ENCODE measurements around the gene LAMTOR1.

LAMTOR1 gene

DNA sequence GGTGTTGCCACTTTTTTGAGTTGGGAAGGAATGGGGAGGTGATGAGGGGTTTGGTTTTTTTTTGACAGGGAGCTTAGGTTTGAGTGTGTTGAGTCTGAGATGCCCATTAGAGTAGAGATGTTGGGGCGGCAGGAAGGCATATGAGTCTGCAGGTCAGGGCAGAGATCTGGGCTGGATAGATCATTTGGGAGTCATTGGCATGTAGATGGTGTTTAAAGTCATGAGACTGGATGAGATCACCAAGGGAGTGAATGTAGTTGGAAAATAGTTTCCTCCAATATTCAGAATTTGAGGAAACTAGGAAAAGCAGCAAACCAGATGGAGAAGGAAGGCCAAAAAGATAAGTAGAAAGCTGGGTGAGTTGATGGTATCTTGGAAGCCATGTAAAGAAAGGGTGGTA lies 11.5 kb upstream of the LAMTOR1 start:
- Mint-ChIP-seq H3K4me3 (no peak overlapping the region), H3K9me3 (no peaks in the 10 kb centered on the region), H3K27ac (peak overlapping the region in 1 of 3 experiments; percentile 100), H3K4me1 (peaks cover 24% of the 10 kb centered on the region), H3K27me3 (ENCODE audit: low read depth) (peaks cover 5% of the 10 kb centered on the region), H3K36me3 (ENCODE audit: low read depth) (peaks cover 3% of the 10 kb centered on the region)
- TF ChIP-seq, protein P1, sequence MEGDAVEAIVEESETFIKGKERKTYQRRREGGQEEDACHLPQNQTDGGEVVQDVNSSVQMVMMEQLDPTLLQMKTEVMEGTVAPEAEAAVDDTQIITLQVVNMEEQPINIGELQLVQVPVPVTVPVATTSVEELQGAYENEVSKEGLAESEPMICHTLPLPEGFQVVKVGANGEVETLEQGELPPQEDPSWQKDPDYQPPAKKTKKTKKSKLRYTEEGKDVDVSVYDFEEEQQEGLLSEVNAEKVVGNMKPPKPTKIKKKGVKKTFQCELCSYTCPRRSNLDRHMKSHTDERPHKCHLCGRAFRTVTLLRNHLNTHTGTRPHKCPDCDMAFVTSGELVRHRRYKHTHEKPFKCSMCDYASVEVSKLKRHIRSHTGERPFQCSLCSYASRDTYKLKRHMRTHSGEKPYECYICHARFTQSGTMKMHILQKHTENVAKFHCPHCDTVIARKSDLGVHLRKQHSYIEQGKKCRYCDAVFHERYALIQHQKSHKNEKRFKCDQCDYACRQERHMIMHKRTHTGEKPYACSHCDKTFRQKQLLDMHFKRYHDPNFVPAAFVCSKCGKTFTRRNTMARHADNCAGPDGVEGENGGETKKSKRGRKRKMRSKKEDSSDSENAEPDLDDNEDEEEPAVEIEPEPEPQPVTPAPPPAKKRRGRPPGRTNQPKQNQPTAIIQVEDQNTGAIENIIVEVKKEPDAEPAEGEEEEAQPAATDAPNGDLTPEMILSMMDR (IDR thresholded peaks at IDR 0.05; ENCODE audit: unreplicated experiment in 3 of 3) = no peak

DNA sequence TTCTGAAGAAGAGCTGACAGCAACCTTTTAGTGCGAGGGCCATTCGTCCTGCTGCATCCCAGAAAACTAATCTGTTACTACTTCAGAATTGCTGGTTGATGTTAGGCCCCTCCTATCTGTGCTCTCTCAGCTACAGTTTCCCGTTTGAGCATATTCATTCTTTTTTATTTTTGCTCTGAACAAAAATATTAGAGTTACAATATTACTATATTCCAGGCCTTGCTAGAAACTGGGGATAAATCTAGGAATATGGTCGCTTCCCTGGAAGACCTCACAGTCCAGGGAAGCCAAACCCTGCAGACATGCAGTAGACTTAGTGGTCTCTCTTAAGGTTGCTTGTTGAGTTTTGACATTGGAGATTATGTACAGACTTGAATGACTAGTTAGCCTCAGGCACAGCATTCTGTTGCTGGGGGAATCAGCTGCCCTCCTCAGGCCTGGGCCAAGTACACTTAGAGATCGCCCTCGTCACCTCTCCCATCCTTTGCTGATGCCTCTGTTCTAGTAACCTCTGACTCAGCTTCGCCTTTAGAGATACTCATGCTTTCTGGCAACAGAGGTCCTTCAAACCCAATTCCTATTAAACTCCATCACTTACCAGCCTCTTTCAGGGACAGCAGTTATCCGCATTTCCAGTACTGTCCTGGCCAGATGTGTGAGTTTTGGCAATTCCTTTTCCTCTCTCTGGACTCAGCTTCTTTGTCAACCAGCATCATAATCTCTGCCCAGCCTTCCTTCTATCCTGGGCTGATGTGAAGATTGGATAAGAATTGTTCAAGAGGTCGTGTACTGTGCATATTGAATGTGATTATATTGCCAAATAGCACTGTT lies 10.1 kb upstream of the LAMTOR1 start:
- Mint-ChIP-seq H3K27ac (peak overlapping the region; percentile 99 to 100 (median 100)), H3K36me3 (ENCODE audit: low read depth) (peaks cover 3% of the 10 kb centered on the region), H3K9me3 (no peaks in the 10 kb centered on the region), H3K4me3 (peak overlapping the region; percentile 89 to 90 (median 89)), H3K4me1 (peaks cover 15% of the 10 kb centered on the region), H3K27me3 (ENCODE audit: low read depth) (peaks cover 5% of the 10 kb centered on the region)
- TF ChIP-seq, protein P1 (IDR thresholded peaks at IDR 0.05; ENCODE audit: unreplicated experiment in 3 of 3) = no peak

DNA sequence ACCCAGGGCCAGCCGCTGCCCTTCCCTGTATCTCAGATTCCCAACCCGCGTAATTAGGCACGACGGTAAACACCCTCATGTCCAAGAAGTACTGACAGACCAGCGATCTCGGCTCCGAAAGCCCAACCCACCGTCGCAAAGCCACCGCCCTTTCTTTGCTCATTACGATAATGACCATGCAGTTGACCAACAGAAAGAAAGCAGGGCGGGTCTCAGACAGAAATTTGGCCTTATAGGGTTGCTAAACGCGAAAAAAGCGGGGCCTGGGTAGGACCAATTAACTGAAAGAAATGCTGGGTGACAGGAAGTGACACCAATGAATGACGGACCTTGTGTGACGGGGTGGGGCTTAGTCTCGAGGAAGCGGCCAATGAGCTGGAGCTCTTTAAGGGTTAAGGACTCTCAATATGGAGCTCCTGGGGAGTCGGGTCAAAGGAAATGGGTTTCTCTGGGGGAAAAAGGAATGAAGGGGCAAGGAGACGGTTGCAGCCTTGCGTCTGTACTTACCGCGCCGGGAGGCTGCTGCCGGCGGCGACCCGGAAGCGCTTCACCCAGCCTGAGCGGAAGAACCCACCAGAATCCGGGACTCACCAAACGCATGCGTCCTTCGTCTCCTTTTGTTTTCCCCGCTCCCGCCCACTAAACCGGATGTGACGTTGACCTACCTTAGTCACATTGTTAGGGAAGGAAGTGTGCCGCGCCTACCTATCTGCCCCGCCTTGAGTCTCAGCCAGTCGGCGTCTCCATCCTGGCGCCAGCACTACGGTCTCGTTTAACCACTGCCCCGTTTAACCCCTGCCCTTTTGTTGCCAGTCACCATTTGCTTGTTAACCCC lies 9.3 kb upstream of the LAMTOR1 start, which contains the start of gene ANAPC15:
TSS of gene ANAPC15 (minus strand) at position 553 of the 835 bp plus-strand sequence. CDS start 1,419 bp downstream, outside the sequence.
- Mint-ChIP-seq H3K27ac (peak within 1 kb of the TSS; percentile 99 to 100 (median 100)), H3K4me1 (peaks cover 15% of the 10 kb centered on the region)

DNA sequence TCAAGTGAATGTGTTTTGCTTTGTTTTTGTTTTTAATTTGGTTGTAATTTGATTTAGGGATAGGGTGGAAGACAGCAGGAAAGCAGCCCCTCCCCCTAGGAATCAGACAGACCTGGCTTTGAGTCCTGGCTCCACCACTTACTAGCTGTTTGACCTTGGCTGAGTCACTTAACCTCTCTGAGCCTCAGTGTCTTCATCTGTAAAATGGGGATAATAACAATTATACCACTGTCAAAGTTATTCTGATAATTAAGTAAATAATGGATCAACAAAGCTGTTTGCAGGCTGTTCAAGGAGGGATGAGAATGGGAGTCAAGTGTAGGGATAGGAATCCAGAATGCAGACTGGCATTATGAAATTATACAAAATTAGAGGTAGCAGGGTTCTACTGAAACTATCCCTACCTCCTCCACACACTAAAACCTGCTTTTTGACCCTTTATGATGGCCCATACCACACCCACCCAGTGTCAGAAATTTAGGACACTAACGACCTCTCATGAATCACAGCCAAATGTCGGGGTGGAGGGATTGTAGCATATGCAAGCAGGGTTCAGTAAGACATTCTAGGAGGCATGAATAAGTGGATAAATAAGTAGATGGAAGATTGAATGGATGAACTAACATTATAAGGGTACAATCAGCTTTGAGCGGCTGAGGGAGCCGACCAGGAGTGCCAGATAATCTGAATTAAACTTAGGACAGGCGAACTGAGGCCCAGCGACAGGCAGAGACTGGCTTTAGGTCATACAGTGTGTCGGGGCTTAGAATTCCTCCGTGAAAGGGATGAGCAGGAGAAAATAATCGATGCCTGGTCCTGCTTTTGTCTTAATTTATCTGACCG lies 8.4 kb upstream of the LAMTOR1 start:
- Mint-ChIP-seq H3K27ac (peak overlapping the region; percentile 99 to 100 (median 100)), H3K36me3 (ENCODE audit: low read depth) (peaks cover 3% of the 10 kb centered on the region), H3K4me1 (peaks cover 15% of the 10 kb centered on the region), H3K4me3 (peak overlapping the region; percentile 89 to 90 (median 89)), H3K9me3 (no peaks in the 10 kb centered on the region), H3K27me3 (ENCODE audit: low read depth) (peaks cover 2% of the 10 kb centered on the region)
- TF ChIP-seq, protein P1 (IDR thresholded peaks at IDR 0.05; ENCODE audit: unreplicated experiment in 3 of 3) = no peak

More for the DNA sequence above, 9.3 kb upstream of the LAMTOR1 start, which contains the start of gene ANAPC15:
- H3K4me3 Mint-ChIP-seq = peak within 1 kb of the TSS; percentile 89 to 90 (median 89)
- peaks cover 3% of the 10 kb centered on the region for H3K36me3 Mint-ChIP-seq (ENCODE audit: low read depth)
- no peaks in the 10 kb centered on the region for H3K9me3 Mint-ChIP-seq
- peaks cover 5% of the 10 kb centered on the region for H3K27me3 Mint-ChIP-seq (ENCODE audit: low read depth)
- TF ChIP-seq, protein P1 (IDR thresholded peaks at IDR 0.05; ENCODE audit: unreplicated experiment in 3 of 3) = no peak

DNA sequence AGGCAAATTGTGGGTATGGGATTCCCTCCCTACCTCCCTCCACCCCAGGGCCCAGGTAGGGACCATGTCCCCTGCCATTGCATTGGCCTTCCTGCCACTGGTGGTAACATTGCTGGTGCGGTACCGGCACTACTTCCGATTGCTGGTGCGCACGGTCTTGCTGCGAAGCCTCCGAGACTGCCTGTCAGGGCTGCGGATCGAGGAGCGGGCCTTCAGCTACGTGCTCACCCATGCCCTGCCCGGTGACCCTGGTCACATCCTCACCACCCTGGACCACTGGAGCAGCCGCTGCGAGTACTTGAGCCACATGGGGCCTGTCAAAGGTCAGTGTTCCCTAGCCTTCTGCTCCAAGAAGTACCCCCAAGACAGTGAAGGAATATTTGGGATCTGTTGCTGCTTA lies 2.8 kb upstream of the LAMTOR1 start, which contains the start of gene TOMT:
TSS of gene TOMT (plus strand) at position 37 of the 400 bp plus-strand sequence. CDS start at position 65, 28 bp downstream.
- TF ChIP-seq, protein P1 (IDR thresholded peaks at IDR 0.05; ENCODE audit: unreplicated experiment in 3 of 3) = no peak
- Mint-ChIP-seq H3K27ac (peak within 1 kb of the TSS in 1 of 3 experiments; percentile 99), H3K36me3 (ENCODE audit: low read depth) (peaks cover 4% of the 10 kb centered on the region), H3K4me3 (peak within 1 kb of the TSS in 2 of 3 experiments; percentile 5 to 26), H3K4me1 (peaks cover 31% of the 10 kb centered on the region), H3K27me3 (ENCODE audit: low read depth) (no peaks in the 10 kb centered on the region), H3K9me3 (no peaks in the 10 kb centered on the region)

All from nephron (organoid).